ENCODE results near the gene TAC4. TPM values are rescaled to one million over a fixed set of nuclear protein-coding genes. Genes with fewer than 3 reads are reported as not detected.

Gene TAC4
- total RNA-seq, 2 donors from 2014 or later: not detected

DNA sequence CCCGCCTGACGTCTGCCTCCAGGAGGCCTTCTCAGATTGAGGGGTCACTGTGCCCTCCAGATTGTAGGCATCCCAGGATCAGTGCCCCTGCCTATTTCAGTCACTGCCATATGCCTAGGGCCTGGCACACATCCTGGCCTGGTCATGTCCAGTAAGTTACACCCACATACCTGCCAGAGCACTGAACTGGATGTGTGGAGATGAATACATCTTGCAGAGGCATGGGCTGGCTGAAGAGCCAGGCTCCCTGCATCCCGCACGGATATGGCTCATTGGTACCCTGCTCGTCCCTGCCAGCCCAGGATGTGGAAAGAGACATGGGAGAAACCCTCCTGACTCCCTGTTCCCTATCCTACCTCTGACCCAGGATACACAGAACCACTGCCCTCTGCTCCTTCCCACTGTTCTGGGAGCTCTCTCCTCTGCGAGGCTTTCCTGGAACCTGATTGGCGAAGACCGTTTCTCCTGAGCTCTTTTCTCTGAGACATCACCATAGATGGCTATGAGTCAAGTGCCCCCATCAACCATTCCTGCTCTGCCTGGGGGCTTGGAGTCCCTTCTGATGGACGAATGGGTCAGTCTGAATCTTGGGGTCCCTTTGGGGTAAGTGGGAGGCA lies 40.0 kb upstream of the TAC4 start:
- H3K27me3 ChIP-seq: no peaks in the 10 kb centered on the region
- H3K4me3 ChIP-seq: no peak overlapping the region
- H3K9me3 ChIP-seq: no peaks in the 10 kb centered on the region
- no peak for DNase-seq (ENCODE audit: low spot score)
- H3K36me3 ChIP-seq: no peaks in the 10 kb centered on the region
- no peak overlapping the region for H3K27ac ChIP-seq
- TF ChIP-seq, protein P1, sequence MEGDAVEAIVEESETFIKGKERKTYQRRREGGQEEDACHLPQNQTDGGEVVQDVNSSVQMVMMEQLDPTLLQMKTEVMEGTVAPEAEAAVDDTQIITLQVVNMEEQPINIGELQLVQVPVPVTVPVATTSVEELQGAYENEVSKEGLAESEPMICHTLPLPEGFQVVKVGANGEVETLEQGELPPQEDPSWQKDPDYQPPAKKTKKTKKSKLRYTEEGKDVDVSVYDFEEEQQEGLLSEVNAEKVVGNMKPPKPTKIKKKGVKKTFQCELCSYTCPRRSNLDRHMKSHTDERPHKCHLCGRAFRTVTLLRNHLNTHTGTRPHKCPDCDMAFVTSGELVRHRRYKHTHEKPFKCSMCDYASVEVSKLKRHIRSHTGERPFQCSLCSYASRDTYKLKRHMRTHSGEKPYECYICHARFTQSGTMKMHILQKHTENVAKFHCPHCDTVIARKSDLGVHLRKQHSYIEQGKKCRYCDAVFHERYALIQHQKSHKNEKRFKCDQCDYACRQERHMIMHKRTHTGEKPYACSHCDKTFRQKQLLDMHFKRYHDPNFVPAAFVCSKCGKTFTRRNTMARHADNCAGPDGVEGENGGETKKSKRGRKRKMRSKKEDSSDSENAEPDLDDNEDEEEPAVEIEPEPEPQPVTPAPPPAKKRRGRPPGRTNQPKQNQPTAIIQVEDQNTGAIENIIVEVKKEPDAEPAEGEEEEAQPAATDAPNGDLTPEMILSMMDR (IDR thresholded peaks at IDR 0.05): no peak
- peaks cover 0 to 10% of the 10 kb centered on the region in 2 donors for H3K4me1 ChIP-seq

DNA sequence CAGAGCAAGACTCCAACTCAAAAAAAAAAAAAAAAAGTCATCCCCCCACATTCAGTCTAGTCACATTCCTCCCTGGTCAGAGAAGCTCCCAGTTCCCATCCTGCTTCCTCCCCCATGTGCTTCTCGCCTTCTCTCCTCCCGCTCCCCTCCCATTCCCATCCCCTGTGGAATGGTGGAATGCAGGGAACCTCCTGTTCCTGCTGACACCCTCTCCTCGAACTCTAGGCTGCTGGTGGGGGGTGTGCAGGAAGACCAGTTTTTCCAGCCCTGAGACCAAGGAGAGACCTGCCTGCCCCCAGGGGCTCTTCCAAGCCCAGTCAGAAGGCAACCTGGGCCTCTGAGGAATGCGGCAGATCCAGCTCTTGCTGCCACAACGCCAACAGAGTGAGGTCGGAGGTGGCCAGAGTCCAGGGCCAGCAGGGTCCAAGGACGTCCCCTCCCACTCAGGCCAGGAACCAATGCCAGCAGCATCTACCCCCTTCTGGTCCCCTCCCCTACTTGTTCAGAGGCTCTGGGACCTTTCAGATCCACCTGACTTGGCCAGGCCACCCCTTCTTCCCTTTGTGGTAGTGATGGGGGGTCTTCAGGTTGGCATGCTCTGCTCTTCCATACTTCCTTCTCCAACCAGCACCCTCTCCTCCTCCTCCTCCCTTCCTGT lies 39.3 kb upstream of the TAC4 start:
- Histone ChIP-seq H3K27me3 (no peaks in the 10 kb centered on the region), H3K4me1 (peaks cover 0 to 10% of the 10 kb centered on the region in 2 donors), H3K36me3 (no peaks in the 10 kb centered on the region), H3K27ac (no peak overlapping the region), H3K4me3 (no peak overlapping the region), H3K9me3 (no peaks in the 10 kb centered on the region)
- no peak for DNase-seq (ENCODE audit: low spot score)
- TF ChIP-seq, protein P1 (IDR thresholded peaks at IDR 0.05): no peak

DNA sequence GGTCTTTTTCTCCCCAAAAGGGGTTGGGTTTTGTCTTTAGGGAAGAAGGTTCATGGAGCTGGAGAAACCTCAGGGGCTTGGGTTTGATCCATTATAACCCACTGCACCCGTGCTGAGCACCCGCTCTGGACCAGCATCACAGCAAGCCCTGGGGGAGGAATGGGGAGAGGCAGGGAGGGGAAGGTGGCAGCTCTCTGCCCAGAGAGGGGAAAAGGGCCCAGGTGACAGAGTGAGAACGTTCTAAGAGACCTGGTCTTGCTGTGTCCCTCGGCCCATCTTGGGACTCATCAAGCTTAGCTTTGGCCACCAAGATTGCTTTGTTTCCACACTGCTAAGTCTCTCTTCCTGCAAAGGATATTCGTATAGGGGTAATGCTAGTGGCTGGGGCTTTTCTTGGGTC lies 38.2 kb upstream of the TAC4 start:
- Histone ChIP-seq H3K4me3 (no peak overlapping the region), H3K4me1 (peaks cover 0 to 10% of the 10 kb centered on the region in 2 donors), H3K9me3 (no peaks in the 10 kb centered on the region), H3K27ac (no peak overlapping the region), H3K36me3 (no peaks in the 10 kb centered on the region), H3K27me3 (peaks cover 0 to 1% of the 10 kb centered on the region in 2 donors)
- TF ChIP-seq, protein P1 (IDR thresholded peaks at IDR 0.05): no peak
- no peak for DNase-seq (ENCODE audit: low spot score)

DNA sequence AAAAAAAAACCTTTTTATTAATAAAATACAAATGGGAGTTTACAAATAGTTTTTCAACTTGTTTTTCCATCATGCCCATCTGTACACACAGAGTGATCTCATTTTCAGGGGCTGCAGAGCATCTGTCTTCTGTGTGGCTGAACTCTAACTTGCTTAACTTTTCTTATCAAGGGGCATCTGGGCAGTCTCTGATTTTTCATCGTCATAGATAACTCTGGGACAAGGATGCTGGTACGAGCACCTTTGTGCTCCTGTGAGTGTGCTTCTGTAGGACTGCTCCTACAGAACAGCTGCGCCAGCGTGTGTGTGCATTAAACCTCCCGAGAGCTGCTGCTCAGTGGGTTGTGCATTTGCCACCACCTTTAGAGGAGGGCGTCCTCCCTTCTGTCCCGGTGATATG lies 34.6 kb upstream of the TAC4 start:
- Histone ChIP-seq H3K4me1 (peaks cover 0 to 7% of the 10 kb centered on the region in 2 donors), H3K27ac (no peak overlapping the region), H3K36me3 (no peaks in the 10 kb centered on the region), H3K4me3 (no peak overlapping the region), H3K9me3 (no peaks in the 10 kb centered on the region), H3K27me3 (peaks cover 5% of the 10 kb centered on the region in 2 donors)
- no peak for DNase-seq (ENCODE audit: low spot score)
- TF ChIP-seq, protein P1 (IDR thresholded peaks at IDR 0.05): no peak

DNA sequence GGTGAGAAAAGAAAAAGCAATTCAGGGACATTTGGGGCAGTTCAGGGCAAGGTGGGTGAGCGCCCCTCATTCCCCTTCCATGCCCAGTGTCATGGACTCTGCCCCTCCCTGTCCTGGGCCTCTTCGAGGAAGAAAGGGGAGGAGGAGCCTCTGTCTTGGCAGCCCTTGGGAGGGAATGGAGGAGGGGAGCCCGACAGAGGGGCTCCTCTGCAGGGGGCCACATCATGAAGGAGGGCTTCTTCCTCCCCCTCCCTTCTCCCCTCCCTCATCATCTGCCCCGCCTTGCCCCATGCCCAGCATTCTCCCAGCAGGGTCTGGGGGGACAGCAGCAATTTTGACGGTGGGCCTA lies 33.2 kb upstream of the TAC4 start:
- H3K4me3 ChIP-seq: no peak overlapping the region
- TF ChIP-seq, protein P1 (IDR thresholded peaks at IDR 0.05): no peak
- H3K27me3 ChIP-seq: peaks cover 5% of the 10 kb centered on the region in 2 donors
- no peaks in the 10 kb centered on the region for H3K36me3 ChIP-seq
- H3K4me1 ChIP-seq: peaks cover 0 to 7% of the 10 kb centered on the region in 2 donors
- H3K9me3 ChIP-seq: no peaks in the 10 kb centered on the region
- H3K27ac ChIP-seq: no peak overlapping the region
- DNase-seq (ENCODE audit: low spot score): no peak

All from right atrium auricular region (tissue), 2 donors.